Ishikawa (cell line): Measurements from ENCODE around the gene LGR4.

Experiments used
- CEBPB ChIP-seq: IDR thresholded peaks from 2 replicates; pipeline ENCODE4 v1.6.1; 2012
- CREB1 ChIP-seq: IDR thresholded peaks from 2 replicates; pipeline ENCODE4 v1.6.1; 2012; ENCODE audit warnings: low read depth
- EGR1 ChIP-seq: IDR thresholded peaks from 2 replicates; pipeline ENCODE4 v1.6.1; 2012
- EP300 ChIP-seq: IDR thresholded peaks from 2 replicates; pipeline ENCODE4 v1.6.1; 2012; ENCODE audit warnings: borderline replicate concordance
- FOXM1 ChIP-seq: IDR thresholded peaks from 2 replicates; pipeline ENCODE4 v1.6.1; 2012; ENCODE audit warnings: low read depth, borderline replicate concordance
- NFIC ChIP-seq: IDR thresholded peaks from 2 replicates; pipeline ENCODE4 v1.6.1; 2012
- RAD21 ChIP-seq: IDR thresholded peaks from 2 replicates; pipeline ENCODE4 v1.6.1; 2012; ENCODE audit warnings: low read depth
- TAF1 ChIP-seq: IDR thresholded peaks from 2 replicates; pipeline ENCODE4 v1.6.1; 2012; ENCODE audit warnings: low read depth, mild to moderate bottlenecking
- TCF12 ChIP-seq: IDR thresholded peaks from 2 replicates; pipeline ENCODE4 v1.6.1; 2012; ENCODE audit warnings: low read depth
- TEAD4 ChIP-seq: IDR thresholded peaks from 2 replicates; pipeline ENCODE4 v1.6.1; 2012
- YY1 ChIP-seq: IDR thresholded peaks from 2 replicates; pipeline ENCODE4 v1.6.1; 2012; ENCODE audit warnings: low read depth
- ZBTB7A ChIP-seq: IDR thresholded peaks from 2 replicates; pipeline ENCODE4 v1.6.1; 2012; ENCODE audit warnings: low read depth
- TF ChIP-seq, protein P1 (sequence below): IDR thresholded peaks from 2 replicates; pipeline ENCODE4 v1.6.1; 2012; ENCODE audit warnings: low read depth, mild to moderate bottlenecking
- TF ChIP-seq, protein P2 (sequence below): IDR thresholded peaks from 2 replicates; pipeline ENCODE4 v1.6.1; 2012
- TF ChIP-seq, protein P3 (sequence below): IDR thresholded peaks from 2 replicates; pipeline ENCODE4 v1.6.1; 2012

LGR4 gene

DNA sequence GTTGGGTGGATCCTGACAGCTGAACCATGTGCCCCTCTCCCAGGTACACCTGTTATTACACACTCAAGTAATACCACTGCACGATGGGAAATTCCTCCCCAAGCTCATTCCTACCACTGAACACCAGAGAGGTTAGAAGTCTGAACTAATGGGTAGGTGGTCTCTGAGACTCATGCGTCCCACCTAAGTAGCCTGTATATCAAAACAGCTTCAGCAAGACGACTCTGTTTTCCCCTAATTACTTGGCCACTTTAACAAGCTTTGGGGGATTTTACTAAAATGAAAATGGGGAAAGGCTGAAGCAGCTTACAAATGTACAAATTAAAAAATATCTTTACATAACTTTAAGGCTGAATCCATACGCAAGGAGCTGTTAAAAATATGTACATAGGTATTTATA lies 29.4 kb downstream of the LGR4 start:
- no peak for TF ChIP-seq TEAD4
- TF ChIP-seq, protein P1, sequence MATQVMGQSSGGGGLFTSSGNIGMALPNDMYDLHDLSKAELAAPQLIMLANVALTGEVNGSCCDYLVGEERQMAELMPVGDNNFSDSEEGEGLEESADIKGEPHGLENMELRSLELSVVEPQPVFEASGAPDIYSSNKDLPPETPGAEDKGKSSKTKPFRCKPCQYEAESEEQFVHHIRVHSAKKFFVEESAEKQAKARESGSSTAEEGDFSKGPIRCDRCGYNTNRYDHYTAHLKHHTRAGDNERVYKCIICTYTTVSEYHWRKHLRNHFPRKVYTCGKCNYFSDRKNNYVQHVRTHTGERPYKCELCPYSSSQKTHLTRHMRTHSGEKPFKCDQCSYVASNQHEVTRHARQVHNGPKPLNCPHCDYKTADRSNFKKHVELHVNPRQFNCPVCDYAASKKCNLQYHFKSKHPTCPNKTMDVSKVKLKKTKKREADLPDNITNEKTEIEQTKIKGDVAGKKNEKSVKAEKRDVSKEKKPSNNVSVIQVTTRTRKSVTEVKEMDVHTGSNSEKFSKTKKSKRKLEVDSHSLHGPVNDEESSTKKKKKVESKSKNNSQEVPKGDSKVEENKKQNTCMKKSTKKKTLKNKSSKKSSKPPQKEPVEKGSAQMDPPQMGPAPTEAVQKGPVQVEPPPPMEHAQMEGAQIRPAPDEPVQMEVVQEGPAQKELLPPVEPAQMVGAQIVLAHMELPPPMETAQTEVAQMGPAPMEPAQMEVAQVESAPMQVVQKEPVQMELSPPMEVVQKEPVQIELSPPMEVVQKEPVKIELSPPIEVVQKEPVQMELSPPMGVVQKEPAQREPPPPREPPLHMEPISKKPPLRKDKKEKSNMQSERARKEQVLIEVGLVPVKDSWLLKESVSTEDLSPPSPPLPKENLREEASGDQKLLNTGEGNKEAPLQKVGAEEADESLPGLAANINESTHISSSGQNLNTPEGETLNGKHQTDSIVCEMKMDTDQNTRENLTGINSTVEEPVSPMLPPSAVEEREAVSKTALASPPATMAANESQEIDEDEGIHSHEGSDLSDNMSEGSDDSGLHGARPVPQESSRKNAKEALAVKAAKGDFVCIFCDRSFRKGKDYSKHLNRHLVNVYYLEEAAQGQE = no peak
- no peak for TF ChIP-seq RAD21
- TF ChIP-seq NFIC = no peak
- no peak for TF ChIP-seq CREB1
- no peak for TF ChIP-seq EP300
- no peak for TF ChIP-seq EGR1
- TF ChIP-seq ZBTB7A = no peak
- TF ChIP-seq CEBPB = no peak
- TF ChIP-seq YY1 = no peak
- TF ChIP-seq FOXM1 = no peak
- TF ChIP-seq, protein P2, sequence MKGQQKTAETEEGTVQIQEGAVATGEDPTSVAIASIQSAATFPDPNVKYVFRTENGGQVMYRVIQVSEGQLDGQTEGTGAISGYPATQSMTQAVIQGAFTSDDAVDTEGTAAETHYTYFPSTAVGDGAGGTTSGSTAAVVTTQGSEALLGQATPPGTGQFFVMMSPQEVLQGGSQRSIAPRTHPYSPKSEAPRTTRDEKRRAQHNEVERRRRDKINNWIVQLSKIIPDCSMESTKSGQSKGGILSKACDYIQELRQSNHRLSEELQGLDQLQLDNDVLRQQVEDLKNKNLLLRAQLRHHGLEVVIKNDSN = no peak
- no peak for TF ChIP-seq TAF1
- no peak for TF ChIP-seq TCF12
- TF ChIP-seq, protein P3, sequence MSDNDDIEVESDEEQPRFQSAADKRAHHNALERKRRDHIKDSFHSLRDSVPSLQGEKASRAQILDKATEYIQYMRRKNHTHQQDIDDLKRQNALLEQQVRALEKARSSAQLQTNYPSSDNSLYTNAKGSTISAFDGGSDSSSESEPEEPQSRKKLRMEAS = no peak

DNA sequence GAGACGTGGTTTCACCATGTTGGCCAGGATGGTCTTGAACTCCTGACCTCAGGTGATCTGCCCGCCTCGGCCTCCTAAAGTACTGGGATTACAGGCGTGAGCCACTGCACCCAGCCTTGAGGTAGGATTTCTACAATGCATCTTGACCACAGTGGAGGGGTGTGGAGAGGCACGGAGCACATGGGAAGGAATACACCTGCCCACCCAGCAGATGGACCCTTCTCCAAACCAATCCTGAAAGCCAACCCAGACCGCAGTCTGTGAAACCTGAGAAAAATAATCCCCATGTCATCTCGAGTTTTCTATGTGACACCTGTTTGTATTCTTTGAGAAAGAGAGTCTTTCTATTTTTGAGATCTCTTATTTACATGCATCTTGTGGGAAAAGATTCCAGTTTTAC lies 32.5 kb downstream of the LGR4 start:
- no peak for TF ChIP-seq NFIC
- TF ChIP-seq TEAD4 = no peak
- TF ChIP-seq FOXM1 = no peak
- TF ChIP-seq, protein P3 = no peak
- no peak for TF ChIP-seq RAD21
- no peak for TF ChIP-seq EGR1
- no peak for TF ChIP-seq EP300
- TF ChIP-seq TAF1 = no peak
- TF ChIP-seq CEBPB = no peak
- TF ChIP-seq, protein P2 = no peak
- TF ChIP-seq, protein P1 = no peak
- TF ChIP-seq CREB1 = no peak
- no peak for TF ChIP-seq TCF12
- TF ChIP-seq ZBTB7A = no peak
- TF ChIP-seq YY1 = no peak

DNA sequence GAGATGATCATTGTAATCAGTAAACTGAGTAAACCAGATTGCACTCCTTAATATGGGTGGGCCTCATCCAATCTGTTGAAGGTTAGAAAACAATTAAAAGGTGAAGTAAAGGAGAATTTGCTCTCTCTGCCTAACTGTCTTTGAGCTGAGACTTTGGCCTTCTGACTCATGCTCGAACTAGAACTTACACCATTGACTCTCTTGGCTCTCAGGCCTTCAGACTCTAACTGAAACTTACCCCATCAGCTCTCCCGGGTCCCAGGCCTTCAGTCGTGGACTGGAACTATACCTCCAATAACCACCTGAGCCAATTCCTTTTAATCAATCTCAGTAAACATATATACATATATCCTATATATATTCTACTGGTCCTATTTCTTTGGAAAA lies 34.0 kb downstream of the LGR4 start:
- TF ChIP-seq, protein P3 = no peak
- no peak for TF ChIP-seq CREB1
- TF ChIP-seq, protein P2 = no peak
- TF ChIP-seq TEAD4 = no peak
- no peak for TF ChIP-seq RAD21
- TF ChIP-seq FOXM1 = no peak
- TF ChIP-seq TAF1 = no peak
- no peak for TF ChIP-seq CEBPB
- no peak for TF ChIP-seq EGR1
- no peak for TF ChIP-seq ZBTB7A
- no peak for TF ChIP-seq YY1
- TF ChIP-seq, protein P1 = no peak
- TF ChIP-seq EP300 = no peak
- TF ChIP-seq NFIC = no peak
- no peak for TF ChIP-seq TCF12
